Measurements from ENCODE around the gene PASD1. TPM values are rescaled to one million over a fixed set of nuclear protein-coding genes. Genes with fewer than 3 reads are reported as not detected.
"Not testable (repeated sequence)": the region's sequence is repeated elsewhere in the genome, so short reads cannot be mapped to it uniquely, and the experiment has no call there.

Gene PASD1
- total RNA-seq = not detected
- long read RNA-seq = 0 reads

GRCh38 chrX:151563449-151563848 is at the start of gene PASD1:
Gene PASD1, plus strand, starts transcription at chrX:151563675. Its CDS starts 37,879 bp downstream, at chrX:151601554.
- no peak for DNase-seq (ENCODE audit: low spot score)
- intact Hi-C loops (cut with DNase I) = no loop called here

- intact Hi-C loops (cut with DNase I) = no loop called here
- no peak for DNase-seq (ENCODE audit: low spot score)
Measured at GRCh38 chrX:151515237-151515636, 48.2 kb upstream of the PASD1 start.

GRCh38 chrX:151516538-151517187 is 46.8 kb upstream of the PASD1 start:
- intact Hi-C loops (cut with DNase I) = no loop called here

GRCh38 chrX:151517421-151517820 is 46.1 kb upstream of the PASD1 start:
- intact Hi-C loops (cut with DNase I) = no loop called here
- DNase-seq (ENCODE audit: low spot score) = no peak

More at GRCh38 chrX:151516538-151517187, 46.8 kb upstream of the PASD1 start:
- DNase-seq (ENCODE audit: low spot score) = no peak

- DNase-seq (ENCODE audit: low spot score) = no peak
- intact Hi-C loops (cut with DNase I) = no loop called here
Measured at GRCh38 chrX:151523351-151523750, 40.1 kb upstream of the PASD1 start.

- no peak for DNase-seq (ENCODE audit: low spot score)
- intact Hi-C loops (cut with DNase I) = no loop called here
Measured at GRCh38 chrX:151536571-151536970, 26.9 kb upstream of the PASD1 start.

GRCh38 chrX:151537572-151537971 is 25.9 kb upstream of the PASD1 start:
- intact Hi-C loops (cut with DNase I) = no loop called here
- DNase-seq (ENCODE audit: low spot score) = no peak

GRCh38 chrX:151538190-151539122 is 25.0 kb upstream of the PASD1 start:
- intact Hi-C loops (cut with DNase I) = no loop called here

GRCh38 chrX:151543706-151544105 is 19.8 kb upstream of the PASD1 start:
- intact Hi-C loops (cut with DNase I) = no loop called here
- no peak for DNase-seq (ENCODE audit: low spot score)

More at GRCh38 chrX:151538190-151539122, 25.0 kb upstream of the PASD1 start:
- no peak for DNase-seq (ENCODE audit: low spot score)

GRCh38 chrX:151546226-151546625 is 17.2 kb upstream of the PASD1 start:
- intact Hi-C loops (cut with DNase I); DNase-seq (ENCODE audit: low spot score): not testable (repeated sequence)

- intact Hi-C loops (cut with DNase I); DNase-seq (ENCODE audit: low spot score): not testable (repeated sequence)
Measured at GRCh38 chrX:151551176-151551575, 12.3 kb upstream of the PASD1 start.

- DNase-seq (ENCODE audit: low spot score) = no peak
- intact Hi-C loops (cut with DNase I) = no loop called here
Measured at GRCh38 chrX:151552743-151553142, 10.7 kb upstream of the PASD1 start.

- DNase-seq (ENCODE audit: low spot score); intact Hi-C loops (cut with DNase I): not testable (repeated sequence)
Measured at GRCh38 chrX:151555301-151555700, 8.2 kb upstream of the PASD1 start.

GRCh38 chrX:151562485-151562884 is 990 bp upstream of the PASD1 start:
- DNase-seq (ENCODE audit: low spot score); intact Hi-C loops (cut with DNase I): not testable (repeated sequence)

- DNase-seq (ENCODE audit: low spot score); intact Hi-C loops (cut with DNase I): not testable (repeated sequence)
Measured at GRCh38 chrX:151563003-151563402, 472 bp upstream of the PASD1 start.

- no peak for DNase-seq (ENCODE audit: low spot score)
- intact Hi-C loops (cut with DNase I) = no loop called here
Measured at GRCh38 chrX:151564035-151564434, 560 bp downstream of the PASD1 start.

GRCh38 chrX:151566872-151567271 is 3.4 kb downstream of the PASD1 start:
- DNase-seq (ENCODE audit: low spot score); intact Hi-C loops (cut with DNase I): not testable (repeated sequence)

GRCh38 chrX:151570561-151570960 is 7.1 kb downstream of the PASD1 start:
- intact Hi-C loops (cut with DNase I) = no loop called here
- no peak for DNase-seq (ENCODE audit: low spot score)

- intact Hi-C loops (cut with DNase I); DNase-seq (ENCODE audit: low spot score): not testable (repeated sequence)
Measured at GRCh38 chrX:151593384-151593783, 29.9 kb downstream of the PASD1 start.

GRCh38 chrX:151596282-151596681 is 32.8 kb downstream of the PASD1 start:
- DNase-seq (ENCODE audit: low spot score) = no peak
- intact Hi-C loops (cut with DNase I) = no loop called here

- no peak for DNase-seq (ENCODE audit: low spot score)
- intact Hi-C loops (cut with DNase I) = no loop called here
Measured at GRCh38 chrX:151604931-151605330, 41.5 kb downstream of the PASD1 start.

All from cardiac septum (tissue), 1 donor.